ENCODE data around the gene CCDC137.
A peak's percentile ranks its signal among the peaks of the same experiment; 100 is the strongest.

Gene CCDC137

GRCh38 chr17:81631482-81631881 is 35.1 kb upstream of the CCDC137 start:
- H3K4me1 Mint-ChIP-seq, result peaks cover 12% of the 10 kb centered on the region
- no peak for TF ChIP-seq CTCF (IDR thresholded peaks at IDR 0.05; ENCODE audit: unreplicated experiment in 3 of 3)
- peak overlapping the region in 1 of 3 experiments; percentile 26 for H3K27ac Mint-ChIP-seq
- peak overlapping the region in 1 of 3 experiments; percentile 22 for H3K4me3 Mint-ChIP-seq
- no peaks in the 10 kb centered on the region for H3K9me3 Mint-ChIP-seq
- peaks cover 47% of the 10 kb centered on the region for H3K36me3 Mint-ChIP-seq (ENCODE audit: low read depth)
- no peaks in the 10 kb centered on the region for H3K27me3 Mint-ChIP-seq (ENCODE audit: low read depth)

- H3K4me1 Mint-ChIP-seq, result peaks cover 17% of the 10 kb centered on the region
- peak overlapping the region; percentile 89 to 98 (median 97) for H3K4me3 Mint-ChIP-seq
- H3K27me3 Mint-ChIP-seq (ENCODE audit: low read depth), result no peaks in the 10 kb centered on the region
- no peak for TF ChIP-seq CTCF (IDR thresholded peaks at IDR 0.05; ENCODE audit: unreplicated experiment in 3 of 3)
- H3K27ac Mint-ChIP-seq, result peak overlapping the region in 2 of 3 experiments; percentile 49 to 93
- peaks cover 13% of the 10 kb centered on the region for H3K36me3 Mint-ChIP-seq (ENCODE audit: low read depth)
- no peaks in the 10 kb centered on the region for H3K9me3 Mint-ChIP-seq
Measured at GRCh38 chr17:81635431-81635830, 31.1 kb upstream of the CCDC137 start.

- H3K27ac Mint-ChIP-seq, result peak overlapping the region; percentile 87 to 97 (median 93)
- peaks cover 17% of the 10 kb centered on the region for H3K4me1 Mint-ChIP-seq
- no peaks in the 10 kb centered on the region for H3K9me3 Mint-ChIP-seq
- H3K27me3 Mint-ChIP-seq (ENCODE audit: low read depth), result no peaks in the 10 kb centered on the region
- TF ChIP-seq CTCF (IDR thresholded peaks at IDR 0.05; ENCODE audit: unreplicated experiment in 3 of 3), result no peak
- peak overlapping the region; percentile 89 to 98 (median 97) for H3K4me3 Mint-ChIP-seq
- H3K36me3 Mint-ChIP-seq (ENCODE audit: low read depth), result peaks cover 11% of the 10 kb centered on the region
Measured at GRCh38 chr17:81635973-81636504, 30.5 kb upstream of the CCDC137 start.

- H3K9me3 Mint-ChIP-seq, result no peaks in the 10 kb centered on the region
- H3K36me3 Mint-ChIP-seq (ENCODE audit: low read depth), result peaks cover 7% of the 10 kb centered on the region
- peak within 1 kb of the TSS; percentile 87 to 97 (median 93) for H3K27ac Mint-ChIP-seq
- H3K27me3 Mint-ChIP-seq (ENCODE audit: low read depth), result no peaks in the 10 kb centered on the region
- no peak for TF ChIP-seq CTCF (IDR thresholded peaks at IDR 0.05; ENCODE audit: unreplicated experiment in 3 of 3)
- peaks cover 17% of the 10 kb centered on the region for H3K4me1 Mint-ChIP-seq
- peak within 1 kb of the TSS; percentile 92 to 98 (median 97) for H3K4me3 Mint-ChIP-seq
Measured at GRCh38 chr17:81636505-81637288, 29.8 kb upstream of the CCDC137 start, which contains the start of the genes NPLOC4 and TSPAN10. TSS of gene NPLOC4 (minus strand) at chr17:81637112. CDS start at chr17:81636930, 182 bp downstream. TSS of gene TSPAN10 (plus strand) at chr17:81637196. CDS start at chr17:81642413, 5,217 bp downstream.

GRCh38 chr17:81638683-81639082 is 27.9 kb upstream of the CCDC137 start:
- no peaks in the 10 kb centered on the region for H3K9me3 Mint-ChIP-seq
- H3K4me3 Mint-ChIP-seq, result peak overlapping the region; percentile 65 to 80 (median 72)
- no peaks in the 10 kb centered on the region for H3K27me3 Mint-ChIP-seq (ENCODE audit: low read depth)
- H3K4me1 Mint-ChIP-seq, result peaks cover 12% of the 10 kb centered on the region
- peak overlapping the region in 1 of 3 experiments; percentile 83 for H3K27ac Mint-ChIP-seq
- TF ChIP-seq CTCF (IDR thresholded peaks at IDR 0.05; ENCODE audit: unreplicated experiment in 3 of 3), result no peak
- H3K36me3 Mint-ChIP-seq (ENCODE audit: low read depth), result peaks cover 3% of the 10 kb centered on the region

Data from nephron (organoid).